HepG2 (cell line): ENCODE measurements around the gene RANBP3. TPM values are rescaled to one million over a fixed set of nuclear protein-coding genes. Genes with fewer than 3 reads are reported as not detected.

Experiments used
- AKNA ChIP-seq: sonication (generic); formaldehyde crosslinking; IDR thresholded peaks from 2 replicates; pipeline ENCODE4 v1.4.0; 2020; ENCODE audit warnings: missing genetic modification reagents, borderline replicate concordance
- CTCF ChIP-seq: sonication (generic); formaldehyde crosslinking; IDR thresholded peaks from 2 replicates; pipeline ENCODE4 v1.5.0; 2020; ENCODE audit warnings: mild to moderate bottlenecking, missing genetic modification reagents, moderate library complexity
- EED ChIP-seq: sonication (generic); formaldehyde crosslinking; IDR thresholded peaks from 2 replicates; pipeline ENCODE4 v1.5.0; 2020; ENCODE audit warnings: mild to moderate bottlenecking, missing genetic modification reagents
- MLLT10 ChIP-seq: sonication (generic); formaldehyde crosslinking; IDR thresholded peaks from 2 replicates; pipeline ENCODE4 v1.4.0; 2020; ENCODE audit warnings: missing genetic modification reagents
- RBAK ChIP-seq: sonication (generic); formaldehyde crosslinking; IDR thresholded peaks from 2 replicates; pipeline ENCODE4 v1.5.1; 2020; ENCODE audit warnings: mild to moderate bottlenecking, missing genetic modification reagents
- TFDP2 ChIP-seq: sonication (generic); formaldehyde crosslinking; IDR thresholded peaks from 2 replicates; pipeline ENCODE4 v1.4.0; 2020; ENCODE audit warnings: missing genetic modification reagents
- ZNF574 ChIP-seq: sonication (generic); formaldehyde crosslinking; IDR thresholded peaks from 2 replicates; pipeline ENCODE4 v1.4.0; 2020; ENCODE audit warnings: missing genetic modification reagents
- ZNF704 ChIP-seq: sonication (generic); formaldehyde crosslinking; IDR thresholded peaks from 2 replicates; pipeline ENCODE4 v1.8.1; 2023; ENCODE audit warnings: mild to moderate bottlenecking, inconsistent platforms, moderate library complexity, missing genetic modification reagents, borderline replicate concordance
- polyA plus RNA-seq, 8 experiments: library from polyadenylated mRNA; depleted of rRNA in 3 of 8; stranded (reverse) in 7 of 8; unstranded in 1 of 8; fragments of >200 nt; fragmentation: Illumina TruSeq in 4 of 8; extraction: Trizol in 4 of 8; gene quantifications; 2 replicates each; pipeline versions ENCODE4 v1.2.1 to v1.2.3, GENCODE V29; 2011 to 2016; ENCODE audit warnings: low read depth in 4 of 8, missing spikeins in 1 of 8, mixed read lengths in 1 of 8; ENCODE audit not compliant: insufficient read depth in 1 of 8
- total RNA-seq, 5 experiments: library from RNA; depleted of rRNA; stranded (reverse); fragments of >200 nt; fragmentation: Illumina TruSeq; extraction: Trizol; gene quantifications; 2 replicates each; pipeline ENCODE4 v1.2.3, GENCODE V29; 2016; ENCODE audit warnings: low read depth in 1 of 5
- TF ChIP-seq, protein P1 (sequence below): conservative IDR thresholded peaks from 2 replicates; pipeline ENCODE4 v1.6.1; 2018; ENCODE audit warnings: missing genetic modification reagents
- TF ChIP-seq, protein P2 (sequence below): sonication (generic); formaldehyde crosslinking; IDR thresholded peaks from 2 replicates; pipeline ENCODE4 v1.5.0; 2020; ENCODE audit warnings: missing genetic modification reagents

Gene RANBP3
- total and polyA plus RNA-seq, 2 of the 13 experiments (the other 11 are each of a cell fraction or from before 2014, with no cell fraction given): 39.5 to 149 TPM

DNA sequence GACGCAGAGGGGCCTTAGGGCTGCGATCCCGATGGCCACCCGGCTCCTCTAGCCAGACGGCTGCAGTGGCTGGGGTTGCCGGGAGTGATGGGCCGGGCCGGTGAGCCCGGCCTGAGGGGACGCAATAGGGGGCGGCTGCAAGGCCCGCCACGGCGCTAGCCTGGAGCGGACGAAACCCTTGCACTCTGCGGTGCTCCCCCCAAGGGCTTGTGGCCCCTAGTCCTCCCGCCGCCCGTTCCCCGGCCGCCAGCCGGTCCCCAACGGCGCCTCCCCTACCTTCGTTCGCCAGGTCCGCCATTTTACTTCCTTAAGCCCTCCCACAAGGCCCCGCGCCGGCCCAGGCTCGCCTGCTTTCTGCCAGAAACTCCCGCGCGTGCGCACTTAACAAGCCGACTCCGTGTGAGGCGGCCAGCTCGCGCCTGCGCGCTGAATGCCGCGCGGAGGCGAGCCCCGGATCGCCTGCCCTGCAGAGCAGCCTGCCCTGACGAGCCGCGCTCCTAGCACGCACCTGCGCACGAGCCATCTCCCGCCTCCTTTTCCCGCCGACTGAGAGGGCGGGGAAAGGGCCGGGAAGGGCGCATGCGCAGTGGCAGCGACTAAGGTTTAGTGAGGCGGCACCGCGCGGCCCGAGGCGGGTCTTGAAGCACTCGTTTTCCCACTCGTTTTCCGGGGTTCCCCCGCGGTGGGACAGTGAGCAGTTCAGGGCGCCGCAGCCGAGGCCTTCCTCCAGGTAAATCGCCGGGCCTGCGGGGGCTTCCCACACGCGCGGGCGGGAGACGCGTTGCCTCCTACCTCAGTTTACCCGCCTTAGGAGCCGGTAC, at the start of gene RANBP3 (continued):
- TF ChIP-seq AKNA (CRISPR knock-in tag): peak; percentile 99
- TF ChIP-seq, protein P1, sequence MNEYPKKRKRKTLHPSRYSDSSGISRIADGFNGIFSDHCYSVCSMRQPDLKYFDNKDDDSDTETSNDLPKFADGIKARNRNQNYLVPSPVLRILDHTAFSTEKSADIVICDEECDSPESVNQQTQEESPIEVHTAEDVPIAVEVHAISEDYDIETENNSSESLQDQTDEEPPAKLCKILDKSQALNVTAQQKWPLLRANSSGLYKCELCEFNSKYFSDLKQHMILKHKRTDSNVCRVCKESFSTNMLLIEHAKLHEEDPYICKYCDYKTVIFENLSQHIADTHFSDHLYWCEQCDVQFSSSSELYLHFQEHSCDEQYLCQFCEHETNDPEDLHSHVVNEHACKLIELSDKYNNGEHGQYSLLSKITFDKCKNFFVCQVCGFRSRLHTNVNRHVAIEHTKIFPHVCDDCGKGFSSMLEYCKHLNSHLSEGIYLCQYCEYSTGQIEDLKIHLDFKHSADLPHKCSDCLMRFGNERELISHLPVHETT (CRISPR knock-in tag): peak; percentile 98
- TF ChIP-seq, protein P2, sequence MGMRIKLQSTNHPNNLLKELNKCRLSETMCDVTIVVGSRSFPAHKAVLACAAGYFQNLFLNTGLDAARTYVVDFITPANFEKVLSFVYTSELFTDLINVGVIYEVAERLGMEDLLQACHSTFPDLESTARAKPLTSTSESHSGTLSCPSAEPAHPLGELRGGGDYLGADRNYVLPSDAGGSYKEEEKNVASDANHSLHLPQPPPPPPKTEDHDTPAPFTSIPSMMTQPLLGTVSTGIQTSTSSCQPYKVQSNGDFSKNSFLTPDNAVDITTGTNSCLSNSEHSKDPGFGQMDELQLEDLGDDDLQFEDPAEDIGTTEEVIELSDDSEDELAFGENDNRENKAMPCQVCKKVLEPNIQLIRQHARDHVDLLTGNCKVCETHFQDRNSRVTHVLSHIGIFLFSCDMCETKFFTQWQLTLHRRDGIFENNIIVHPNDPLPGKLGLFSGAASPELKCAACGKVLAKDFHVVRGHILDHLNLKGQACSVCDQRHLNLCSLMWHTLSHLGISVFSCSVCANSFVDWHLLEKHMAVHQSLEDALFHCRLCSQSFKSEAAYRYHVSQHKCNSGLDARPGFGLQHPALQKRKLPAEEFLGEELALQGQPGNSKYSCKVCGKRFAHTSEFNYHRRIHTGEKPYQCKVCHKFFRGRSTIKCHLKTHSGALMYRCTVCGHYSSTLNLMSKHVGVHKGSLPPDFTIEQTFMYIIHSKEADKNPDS (CRISPR knock-in tag): peak; percentile 99
- TF ChIP-seq TFDP2 (CRISPR knock-in tag): peak; percentile 100
- no peak for TF ChIP-seq CTCF
- peak; percentile 100 for TF ChIP-seq ZNF704
- TF ChIP-seq EED (CRISPR knock-in tag): peak; percentile 100
- TF ChIP-seq MLLT10 (CRISPR knock-in tag): 0 out of 2 replicates have a peak, but pooled peaks have one; percentile 89
- peak; percentile 96 for TF ChIP-seq ZNF574 (CRISPR knock-in tag)
- TF ChIP-seq RBAK (CRISPR knock-in tag): peak; percentile 93
